SK-N-SH (cell line): Measurements from ENCODE around the gene PLGRKT. TPM values are rescaled to one million over a fixed set of nuclear protein-coding genes. Genes with fewer than 3 reads are reported as not detected.

Experiments used
- CTCF ChIA-PET: fragments of 300-600, 350-600 bp; formaldehyde crosslinking; extraction: SDS; loops from one replicate; lab custom pipeline; 2021; lab: Yijun Ruan, JAX
- POLR2A ChIA-PET: fragments of 350-600 bp; sonication (Branson Sonifier 250); formaldehyde crosslinking; extraction: SDS; loops from one replicate; lab custom pipeline; 2020; ENCODE audit warnings: antibody characterized with exemption, inconsistent platforms; lab: Yijun Ruan, JAX
- DNase-seq: peaks from one replicate; pipeline ENCODE4 v3.0.0; 2012
- H2AFZ ChIP-seq: fragments of 200-600 bp; sonication (generic); 2 replicates; pipeline ENCODE4 v1.8.1; 2016; ENCODE audit warnings: antibody characterized with exemption, mild to moderate bottlenecking, low read depth
- H3F3A ChIP-seq: fragments of 200-600 bp; sonication (generic); replicated peaks from 2 replicates; pipeline ENCODE3; 2016; ENCODE audit warnings: antibody characterized with exemption, mild to moderate bottlenecking; ENCODE audit not compliant: insufficient read depth
- H3K27ac ChIP-seq, 2 experiments: fragments of 200-500 bp in 1 of 2; fragments of 200-600 bp in 1 of 2; sonication (Bioruptor generic) in 1 of 2; sonication (generic), shearing (Covaris generic) in 1 of 2; 2 replicates each; pipeline versions ENCODE4 v1.5.1 to v1.6.1; 2014 to 2016; ENCODE audit warnings: low read depth in 2 of 2, inconsistent platforms in 1 of 2, low read length in 1 of 2, mild to moderate bottlenecking in 1 of 2, mixed read lengths in 1 of 2
- H3K27me3 ChIP-seq: fragments of 200-600 bp; sonication (generic), shearing (Covaris generic); 2 replicates; pipeline ENCODE4 v1.6.1; 2016; ENCODE audit warnings: mixed run types; ENCODE audit not compliant: insufficient read depth
- H3K36me3 ChIP-seq, 2 experiments: fragments of 200-500 bp in 1 of 2; fragments of 200-600 bp in 1 of 2; sonication (Bioruptor generic) in 1 of 2; sonication (generic) in 1 of 2; replicated peaks in 1 of 2; 2 replicates each; pipeline versions ENCODE3 to v1.5.1; 2014 to 2016; ENCODE audit warnings: low read length in 1 of 2, mild to moderate bottlenecking in 1 of 2; ENCODE audit not compliant: insufficient read depth in 2 of 2, control insufficient read depth in 1 of 2
- H3K4me1 ChIP-seq, 2 experiments: fragments of 200-500 bp in 1 of 2; fragments of 200-600 bp in 1 of 2; sonication (Bioruptor generic) in 1 of 2; sonication (generic), shearing (Covaris generic) in 1 of 2; 2 replicates each; pipeline versions ENCODE4 v1.5.1 to v1.6.1; 2014 to 2016; ENCODE audit warnings: low read depth in 1 of 2, low read length in 1 of 2, mixed run types in 1 of 2; ENCODE audit not compliant: insufficient read depth in 2 of 2, control insufficient read depth in 1 of 2
- H3K4me2 ChIP-seq: fragments of 200-600 bp; sonication (generic), shearing (Covaris generic); 2 replicates; pipeline ENCODE4 v1.6.1; 2017; ENCODE audit warnings: mixed run types
- H3K4me3 ChIP-seq, 2 experiments: fragments of 200-500 bp in 1 of 2; fragments of 200-600 bp in 1 of 2; sonication (Bioruptor generic) in 1 of 2; sonication (generic), shearing (Covaris generic) in 1 of 2; 2 replicates each; pipeline versions ENCODE4 v1.5.1 to v1.8.1; 2014 to 2016; ENCODE audit warnings: low read depth in 2 of 2, inconsistent platforms in 1 of 2, low read length in 1 of 2, mild to moderate bottlenecking in 1 of 2, mixed read lengths in 1 of 2, moderate library complexity in 1 of 2
- H3K79me2 ChIP-seq: fragments of 200-600 bp; sonication (generic); 2 replicates; pipeline ENCODE4 v1.8.1; 2017; ENCODE audit warnings: mild to moderate bottlenecking; ENCODE audit not compliant: insufficient read depth
- H3K9ac ChIP-seq: fragments of 200-600 bp; sonication (generic); 2 replicates; pipeline ENCODE4 v1.6.1; 2017; ENCODE audit warnings: mixed run types
- H3K9me2 ChIP-seq: fragments of 200-600 bp; sonication (generic); 2 replicates; pipeline ENCODE4 v1.6.1; 2017; ENCODE audit warnings: mixed run types
- H3K9me3 ChIP-seq: fragments of 200-600 bp; sonication (generic); 2 replicates; pipeline ENCODE4 v1.6.1; 2017; ENCODE audit warnings: mixed run types, mild to moderate bottlenecking, moderate library complexity
- H4K20me1 ChIP-seq: fragments of 200-600 bp; sonication (generic); 2 replicates; pipeline ENCODE4 v1.6.1; 2017; ENCODE audit warnings: mild to moderate bottlenecking, mixed run types; ENCODE audit not compliant: insufficient read depth
- ELF1 ChIP-seq: IDR thresholded peaks from 2 replicates; pipeline ENCODE4 v1.4.0; 2012
- EZH2phosphoT487 ChIP-seq: fragments of 200-600 bp; sonication (generic); IDR thresholded peaks from 2 replicates; pipeline ENCODE4 v1.6.1; 2017; ENCODE audit warnings: low read depth, mixed run types, mild to moderate bottlenecking, antibody characterized with exemption, moderate library complexity, borderline replicate concordance
- FOXM1 ChIP-seq: IDR thresholded peaks from 2 replicates; pipeline ENCODE4 v1.4.0; 2012; ENCODE audit warnings: low read depth, mild to moderate bottlenecking
- MXI1 ChIP-seq: IDR thresholded peaks from 2 replicates; pipeline ENCODE4 v1.6.1; 2012; ENCODE audit warnings: mild to moderate bottlenecking, low read depth, low read length, improper control_type of control experiment
- NFIC ChIP-seq: IDR thresholded peaks from 2 replicates; pipeline ENCODE4 v1.4.0; 2012; ENCODE audit warnings: borderline replicate concordance
- RAD21 ChIP-seq: IDR thresholded peaks from 2 replicates; pipeline ENCODE4 v1.6.1; 2012; ENCODE audit warnings: mild to moderate bottlenecking, low read length
- SMC3 ChIP-seq: IDR thresholded peaks from 2 replicates; pipeline ENCODE4 v1.6.1; 2012; ENCODE audit warnings: low read depth, low read length, improper control_type of control experiment
- TAF1 ChIP-seq: IDR thresholded peaks from 2 replicates; pipeline ENCODE4 v1.6.1; 2012; ENCODE audit warnings: low read depth, mild to moderate bottlenecking, low read length, moderate library complexity, borderline replicate concordance
- TCF12 ChIP-seq: IDR thresholded peaks from 2 replicates; pipeline ENCODE4 v1.4.0; 2012
- YY1 ChIP-seq: IDR thresholded peaks from 2 replicates; pipeline ENCODE4 v1.4.0; 2012; ENCODE audit warnings: low read depth, mild to moderate bottlenecking
- WGBS: methylation state at CpG from one replicate; pipeline ENCODE4 v1.1.6; 2017; ENCODE audit warnings: low lambda C conversion rate; 5-methylcytosine and 5-hydroxymethylcytosine counted together
- polyA plus RNA-seq, 3 experiments: library from polyadenylated mRNA; depleted of rRNA; stranded (reverse); fragments of >200 nt; gene quantifications; 2 replicates each; pipeline ENCODE4 v1.2.3, GENCODE V29; 2012
- TF ChIP-seq, protein P1 (sequence below): fragments of 200-600 bp; sonication (generic); IDR thresholded peaks from 2 replicates; pipeline ENCODE4 v1.6.1; 2017; ENCODE audit warnings: antibody characterized with exemption, mild to moderate bottlenecking, moderate library complexity
- TF ChIP-seq, protein P2 (sequence below): IDR thresholded peaks from 2 replicates; pipeline ENCODE4 v1.6.1; 2012; ENCODE audit warnings: mild to moderate bottlenecking, low read depth, low read length, moderate library complexity

The PLGRKT gene
- polyA plus RNA-seq, 1 of the 3 experiments (the other 2 are of a cell fraction) = 11.4 TPM

DNA sequence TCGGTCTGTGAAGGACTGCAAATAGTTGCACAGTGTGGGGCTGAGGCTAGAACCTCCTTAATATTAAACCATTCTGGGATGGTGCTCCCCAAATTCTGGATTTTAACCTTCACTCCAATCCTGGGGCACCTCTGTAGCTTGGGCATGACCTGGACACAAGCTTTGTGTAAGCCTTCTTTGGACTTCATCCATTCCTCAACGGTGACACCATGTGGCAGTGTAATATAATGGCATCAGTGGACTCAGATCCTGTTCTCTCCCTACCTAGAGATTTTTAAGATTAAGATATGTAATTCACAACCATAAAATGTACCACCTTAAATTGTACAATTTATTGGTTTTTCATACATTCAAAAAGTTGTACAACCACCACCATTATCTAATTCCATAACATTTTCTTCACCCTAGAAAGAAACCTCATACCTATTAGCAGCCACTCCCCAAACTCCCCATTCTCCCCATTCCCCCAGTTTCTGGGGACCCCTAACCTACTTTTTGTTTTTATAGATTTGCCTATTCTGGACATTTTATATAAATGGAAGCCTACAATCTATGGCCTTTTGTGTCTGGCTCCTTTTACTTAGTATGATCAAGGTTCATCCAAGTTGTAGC, 4.8 kb upstream of the PLGRKT start:
- Histone ChIP-seq H3K9me2 (no peaks in the 10 kb centered on the region), H3F3A (peaks cover 30% of the 10 kb centered on the region), H3K4me3 (no peak overlapping the region), H3K4me1 (peaks cover 8 to 18% of the 10 kb centered on the region in 2 experiments), H3K79me2 (no peaks in the 10 kb centered on the region), H3K36me3 (no peaks in the 10 kb centered on the region), H3K4me2 (no peak overlapping the region), H3K9me3 (no peaks in the 10 kb centered on the region), H3K27me3 (no peaks in the 10 kb centered on the region), H4K20me1 (no peaks in the 10 kb centered on the region), H2AFZ (no peak overlapping the region), H3K9ac (no peak overlapping the region), H3K27ac (no peak overlapping the region)
- WGBS = 43% methylated on average over 2 of the region's 2 CpGs
- CTCF ChIA-PET = interaction anchor here (0.6 to 6.1 kb wide), 19 partner anchors 8 to 868 kb away, joined by 3 to 71 read pairs (median 4); partner anchors contain the start of genes CD274 and INSL6
- peak; percentile 44 for DNase-seq
- POLR2A ChIA-PET = no interaction called here
- TF ChIP-seq, protein P1, sequence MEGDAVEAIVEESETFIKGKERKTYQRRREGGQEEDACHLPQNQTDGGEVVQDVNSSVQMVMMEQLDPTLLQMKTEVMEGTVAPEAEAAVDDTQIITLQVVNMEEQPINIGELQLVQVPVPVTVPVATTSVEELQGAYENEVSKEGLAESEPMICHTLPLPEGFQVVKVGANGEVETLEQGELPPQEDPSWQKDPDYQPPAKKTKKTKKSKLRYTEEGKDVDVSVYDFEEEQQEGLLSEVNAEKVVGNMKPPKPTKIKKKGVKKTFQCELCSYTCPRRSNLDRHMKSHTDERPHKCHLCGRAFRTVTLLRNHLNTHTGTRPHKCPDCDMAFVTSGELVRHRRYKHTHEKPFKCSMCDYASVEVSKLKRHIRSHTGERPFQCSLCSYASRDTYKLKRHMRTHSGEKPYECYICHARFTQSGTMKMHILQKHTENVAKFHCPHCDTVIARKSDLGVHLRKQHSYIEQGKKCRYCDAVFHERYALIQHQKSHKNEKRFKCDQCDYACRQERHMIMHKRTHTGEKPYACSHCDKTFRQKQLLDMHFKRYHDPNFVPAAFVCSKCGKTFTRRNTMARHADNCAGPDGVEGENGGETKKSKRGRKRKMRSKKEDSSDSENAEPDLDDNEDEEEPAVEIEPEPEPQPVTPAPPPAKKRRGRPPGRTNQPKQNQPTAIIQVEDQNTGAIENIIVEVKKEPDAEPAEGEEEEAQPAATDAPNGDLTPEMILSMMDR = peak; percentile 65
- TF ChIP-seq FOXM1 (no peak), NFIC (no peak; the same call in 1 of the 2 replicates), SMC3 (peak; percentile 75), YY1 (no peak), EZH2phosphoT487 (no peak), MXI1 (no peak), RAD21 (peak; percentile 76), TCF12 (no peak), TAF1 (no peak), ELF1 (no peak)
- TF ChIP-seq, protein P2, sequence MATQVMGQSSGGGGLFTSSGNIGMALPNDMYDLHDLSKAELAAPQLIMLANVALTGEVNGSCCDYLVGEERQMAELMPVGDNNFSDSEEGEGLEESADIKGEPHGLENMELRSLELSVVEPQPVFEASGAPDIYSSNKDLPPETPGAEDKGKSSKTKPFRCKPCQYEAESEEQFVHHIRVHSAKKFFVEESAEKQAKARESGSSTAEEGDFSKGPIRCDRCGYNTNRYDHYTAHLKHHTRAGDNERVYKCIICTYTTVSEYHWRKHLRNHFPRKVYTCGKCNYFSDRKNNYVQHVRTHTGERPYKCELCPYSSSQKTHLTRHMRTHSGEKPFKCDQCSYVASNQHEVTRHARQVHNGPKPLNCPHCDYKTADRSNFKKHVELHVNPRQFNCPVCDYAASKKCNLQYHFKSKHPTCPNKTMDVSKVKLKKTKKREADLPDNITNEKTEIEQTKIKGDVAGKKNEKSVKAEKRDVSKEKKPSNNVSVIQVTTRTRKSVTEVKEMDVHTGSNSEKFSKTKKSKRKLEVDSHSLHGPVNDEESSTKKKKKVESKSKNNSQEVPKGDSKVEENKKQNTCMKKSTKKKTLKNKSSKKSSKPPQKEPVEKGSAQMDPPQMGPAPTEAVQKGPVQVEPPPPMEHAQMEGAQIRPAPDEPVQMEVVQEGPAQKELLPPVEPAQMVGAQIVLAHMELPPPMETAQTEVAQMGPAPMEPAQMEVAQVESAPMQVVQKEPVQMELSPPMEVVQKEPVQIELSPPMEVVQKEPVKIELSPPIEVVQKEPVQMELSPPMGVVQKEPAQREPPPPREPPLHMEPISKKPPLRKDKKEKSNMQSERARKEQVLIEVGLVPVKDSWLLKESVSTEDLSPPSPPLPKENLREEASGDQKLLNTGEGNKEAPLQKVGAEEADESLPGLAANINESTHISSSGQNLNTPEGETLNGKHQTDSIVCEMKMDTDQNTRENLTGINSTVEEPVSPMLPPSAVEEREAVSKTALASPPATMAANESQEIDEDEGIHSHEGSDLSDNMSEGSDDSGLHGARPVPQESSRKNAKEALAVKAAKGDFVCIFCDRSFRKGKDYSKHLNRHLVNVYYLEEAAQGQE = no peak
